ENCODE results near the gene LHB. TPM values are rescaled to one million over a fixed set of nuclear protein-coding genes. Genes with fewer than 3 reads are reported as not detected.

LHB gene
- total RNA-seq, 4 donors from 2014 or later: 2.6 TPM; not detected in 3

GRCh38 chr19:49004133-49004532, 12.8 kb downstream of the LHB start:
- H3K27me3 ChIP-seq: no peaks in the 10 kb centered on the region
- no peak overlapping the region for H3K4me3 ChIP-seq
- TF ChIP-seq POLR2A (IDR thresholded peaks at IDR 0.05): no peak
- no peak for TF ChIP-seq CTCF (IDR thresholded peaks at IDR 0.05)
- no peak for TF ChIP-seq EP300 (IDR thresholded peaks at IDR 0.05)
- WGBS, 2 donors: 97 to 98% methylated on average over 15 of the region's 15 CpGs
- no peak for DNase-seq (ENCODE audit: low spot score in 2 of 2)
- H3K9me3 ChIP-seq: no peaks in the 10 kb centered on the region
- H3K36me3 ChIP-seq: peaks cover 0 to 93% (median 5%) of the 10 kb centered on the region in 3 donors
- no peaks in the 10 kb centered on the region for H3K4me1 ChIP-seq
- H3K27ac ChIP-seq: no peak overlapping the region

GRCh38 chr19:48999481-49000325, 17.2 kb downstream of the LHB start:
- TF ChIP-seq CTCF (IDR thresholded peaks at IDR 0.05) (peak; percentile 24 to 57 (median 39)), EP300 (IDR thresholded peaks at IDR 0.05) (no peak)
- Histone ChIP-seq H3K9me3 (no peaks in the 10 kb centered on the region), H3K36me3 (peaks cover 0 to 52% (median 5%) of the 10 kb centered on the region in 3 donors), H3K4me3 (no peak overlapping the region), H3K27me3 (no peaks in the 10 kb centered on the region), H3K27ac (no peak overlapping the region), H3K4me1 (peaks cover 0 to 9% (median 3%) of the 10 kb centered on the region in 4 donors)
- 48 to 62% methylated on average over 15 to 16 of the region's 16 CpGs for WGBS, 2 donors
- DNase-seq (ENCODE audit: low spot score in 2 of 2): no peak

- no peak overlapping the region for H3K27ac ChIP-seq
- peaks cover 0 to 35% (median 0%) of the 10 kb centered on the region in 3 donors for H3K36me3 ChIP-seq
- no peak overlapping the region for H3K4me3 ChIP-seq
- no peak for DNase-seq (ENCODE audit: low spot score in 2 of 2)
- TF ChIP-seq CTCF (IDR thresholded peaks at IDR 0.05) (no peak), POLR2A (IDR thresholded peaks at IDR 0.05) (no peak), EP300 (IDR thresholded peaks at IDR 0.05) (no peak)
- 71 to 86% methylated on average over 5 of the region's 5 CpGs for WGBS, 2 donors
- H3K27me3 ChIP-seq: no peaks in the 10 kb centered on the region
- no peaks in the 10 kb centered on the region for H3K9me3 ChIP-seq
- peaks cover 0 to 17% (median 11%) of the 10 kb centered on the region in 4 donors for H3K4me1 ChIP-seq
These were observed 18.9 kb downstream of the LHB start for GRCh38 chr19:48997972-48998371.

GRCh38 chr19:48994035-48994386, 22.9 kb downstream of the LHB start:
- Histone ChIP-seq H3K27ac (peak overlapping the region; percentile 73 to 99 (median 88)), H3K4me3 (peak overlapping the region; percentile 55 to 74 (median 68)), H3K9me3 (no peaks in the 10 kb centered on the region), H3K27me3 (no peaks in the 10 kb centered on the region), H3K36me3 (peaks cover 0 to 15% (median 0%) of the 10 kb centered on the region in 3 donors), H3K4me1 (peaks cover 0 to 46% (median 25%) of the 10 kb centered on the region in 4 donors)
- TF ChIP-seq POLR2A (IDR thresholded peaks at IDR 0.05) (no peak), EP300 (IDR thresholded peaks at IDR 0.05) (no peak), CTCF (IDR thresholded peaks at IDR 0.05) (no peak)
- WGBS, 2 donors: 2% methylated on average over 13 of the region's 13 CpGs
- no peak for DNase-seq (ENCODE audit: low spot score in 2 of 2)
